Inflammatory macrophage (primary cell): ENCODE measurements around the gene APBA3.

Experiments
- DNase-seq, 2 donors: peaks; one replicate each; pipeline ENCODE4 v3.0.0-alpha.2; 2020 to 2022

APBA3 gene

GRCh38 chr19:3746371-3747056, 15.0 kb downstream of the APBA3 start:
- no peak for DNase-seq

- DNase-seq: no peak
Measured at GRCh38 chr19:3745363-3746045, 16.0 kb downstream of the APBA3 start.

- peak; percentile 16 to 26 for DNase-seq
Measured at GRCh38 chr19:3743486-3743885, 18.0 kb downstream of the APBA3 start.

DNA sequence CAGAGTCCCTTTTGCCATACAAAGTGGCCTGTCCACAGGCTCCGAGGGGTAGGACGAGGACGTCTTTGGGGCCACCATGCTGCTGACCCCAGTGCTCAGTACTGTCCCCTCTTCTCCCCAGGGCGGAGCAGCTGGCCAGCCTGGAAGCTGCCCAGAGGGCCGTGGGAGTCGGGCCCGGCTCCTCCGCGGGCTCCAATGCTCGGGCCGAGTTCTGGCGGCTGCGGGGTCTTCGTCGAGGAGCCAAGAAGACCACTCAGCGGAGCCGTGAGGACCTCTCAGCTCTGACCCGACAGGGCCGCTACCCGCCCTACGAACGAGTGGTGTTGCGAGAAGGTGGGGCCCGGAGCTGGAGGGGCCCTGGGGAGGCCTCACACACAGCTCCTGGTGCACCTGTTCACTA, 21.1 kb downstream of the APBA3 start:
- DNase-seq: no peak

DNA sequence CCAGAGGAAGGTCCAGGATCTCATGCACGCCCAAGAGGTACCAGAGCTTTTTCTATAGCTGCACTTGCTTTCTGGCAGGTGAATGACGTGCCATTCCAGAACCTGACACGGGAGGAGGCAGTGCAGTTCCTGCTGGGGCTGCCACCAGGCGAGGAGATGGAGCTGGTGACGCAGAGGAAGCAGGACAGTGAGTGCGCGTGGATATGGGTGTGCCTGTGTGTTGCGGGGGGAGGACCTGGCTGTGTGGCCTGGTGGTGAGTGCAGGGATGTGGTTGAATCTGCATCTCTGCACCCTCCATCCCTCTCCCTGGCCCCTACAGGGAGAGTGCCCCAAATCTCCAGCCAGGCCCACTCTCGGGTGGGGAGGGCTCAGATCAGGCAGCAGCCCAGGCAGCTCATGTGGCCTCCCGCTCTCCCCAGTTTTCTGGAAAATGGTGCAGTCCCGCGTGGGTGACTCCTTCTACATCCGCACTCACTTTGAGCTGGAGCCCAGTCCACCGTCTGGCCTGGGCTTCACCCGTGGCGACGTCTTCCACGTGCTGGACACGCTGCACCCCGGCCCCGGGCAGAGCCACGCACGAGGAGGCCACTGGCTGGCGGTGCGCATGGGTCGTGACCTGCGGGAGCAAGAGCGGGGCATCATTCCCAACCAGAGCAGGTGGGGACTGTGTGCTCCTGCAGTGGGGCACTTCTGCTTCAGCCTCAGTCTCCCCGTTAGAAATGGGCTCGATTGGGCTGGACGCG, 22.8 kb downstream of the APBA3 start:
- DNase-seq: no peak

DNA sequence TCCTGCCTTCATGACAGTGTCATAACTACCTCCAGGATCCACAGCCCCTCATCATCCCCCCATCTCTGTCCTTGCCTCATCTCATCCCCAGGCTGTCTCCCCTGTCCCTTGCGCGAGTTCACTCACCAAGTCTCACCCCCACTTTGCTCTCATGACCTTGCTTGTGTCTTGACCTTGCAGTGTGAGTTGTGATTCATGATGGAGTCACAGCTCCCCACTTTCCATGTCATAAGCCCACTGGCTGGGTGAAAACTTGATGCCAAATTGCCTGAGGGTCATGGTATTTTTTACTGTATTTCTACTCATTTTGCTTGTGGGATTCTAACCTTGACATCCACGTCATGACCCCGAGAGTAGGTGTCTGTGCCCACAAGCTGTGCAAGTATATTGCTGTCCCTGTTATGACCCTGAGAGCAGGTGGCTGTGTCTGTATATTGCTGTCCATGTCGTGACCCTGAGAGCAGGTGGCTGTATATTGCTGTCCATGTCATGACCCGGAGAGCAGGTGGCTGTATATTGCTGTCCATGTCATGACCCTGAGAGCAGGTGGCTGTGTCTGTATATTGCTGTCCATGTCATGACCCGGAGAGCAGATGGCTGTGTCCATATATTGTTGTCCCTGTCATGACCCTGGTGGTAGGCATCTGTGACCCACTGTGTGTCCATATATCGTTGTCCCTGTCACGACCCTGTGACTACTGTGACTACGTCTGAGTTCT, 23.8 kb downstream of the APBA3 start:
- DNase-seq: no peak

DNA sequence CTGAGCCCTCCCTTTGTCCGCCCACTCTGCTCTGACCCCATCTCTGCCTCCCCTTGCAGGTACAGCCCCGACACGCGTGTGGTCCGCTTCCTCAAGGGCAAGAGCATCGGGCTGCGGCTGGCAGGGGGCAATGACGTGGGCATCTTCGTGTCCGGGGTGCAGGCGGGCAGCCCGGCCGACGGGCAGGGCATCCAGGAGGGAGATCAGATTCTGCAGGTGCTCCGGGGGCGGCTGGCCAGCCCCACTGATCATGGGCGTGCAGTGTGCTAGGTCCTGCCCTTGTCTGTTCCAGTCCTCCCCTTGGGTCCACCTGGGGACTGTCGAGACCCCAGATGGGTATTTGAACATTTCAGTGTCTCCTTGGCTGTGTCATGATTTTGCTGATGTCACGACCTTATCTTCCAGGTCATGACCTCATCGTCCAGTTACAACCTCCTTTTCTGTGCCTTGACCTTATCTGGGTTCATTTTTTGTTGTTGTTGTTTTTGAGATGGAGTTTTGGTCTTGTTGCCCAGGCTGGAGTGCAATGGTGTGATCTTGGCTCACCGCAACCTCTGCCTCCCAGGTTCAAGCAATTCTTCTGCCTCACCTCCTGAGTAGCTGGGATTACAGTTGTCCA, 25.3 kb downstream of the APBA3 start:
- no peak for DNase-seq

DNA sequence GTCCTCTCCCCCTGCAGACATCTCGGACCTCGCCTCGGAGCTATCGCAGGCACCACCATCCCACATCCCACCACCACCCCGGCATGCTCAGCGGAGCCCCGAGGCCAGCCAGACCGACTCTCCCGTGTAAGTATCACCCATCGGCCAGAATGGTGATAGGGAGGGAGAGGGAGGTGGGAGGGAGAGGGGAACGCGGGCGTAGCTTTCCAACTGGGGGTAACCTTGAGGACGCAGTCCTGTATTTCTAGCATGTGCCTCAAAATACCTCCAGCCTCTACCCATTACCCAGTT, 27.2 kb downstream of the APBA3 start:
- no peak for DNase-seq

DNA sequence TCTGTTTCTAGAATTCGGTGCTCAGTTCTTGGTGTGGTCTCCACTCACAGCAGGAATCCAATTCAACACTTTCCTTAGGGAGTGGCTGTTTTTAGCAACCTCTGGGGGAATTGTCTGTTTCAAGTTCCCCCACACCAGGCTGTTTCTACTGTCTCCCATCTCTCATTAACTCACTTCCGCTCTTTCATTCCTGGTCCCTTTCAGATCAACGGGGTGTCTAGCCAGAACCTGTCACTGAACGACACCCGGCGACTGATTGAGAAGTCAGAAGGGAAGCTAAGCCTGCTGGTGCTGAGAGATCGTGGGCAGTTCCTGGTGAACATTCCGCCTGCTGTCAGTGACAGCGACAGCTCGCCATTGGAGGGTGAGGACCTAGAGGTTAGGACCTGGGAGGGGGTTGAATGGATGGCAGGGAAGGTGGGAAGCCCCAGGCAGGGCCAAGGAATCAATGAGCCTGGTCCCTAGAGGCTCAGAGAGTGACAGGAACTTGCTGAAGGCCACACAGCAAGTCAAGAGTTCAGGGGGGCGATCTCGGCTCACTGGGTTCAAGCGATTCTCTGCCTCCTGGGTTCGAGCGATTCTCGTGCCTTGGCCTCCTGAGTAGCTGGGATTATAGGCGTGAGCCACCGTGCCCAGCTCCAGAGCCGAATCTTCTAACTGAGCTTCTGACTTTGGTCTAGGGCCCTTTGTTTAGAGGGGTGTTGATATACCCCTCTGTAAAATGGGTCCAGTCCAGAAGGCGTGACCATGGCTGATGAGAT, 27.8 kb downstream of the APBA3 start:
- DNase-seq: no peak

DNA sequence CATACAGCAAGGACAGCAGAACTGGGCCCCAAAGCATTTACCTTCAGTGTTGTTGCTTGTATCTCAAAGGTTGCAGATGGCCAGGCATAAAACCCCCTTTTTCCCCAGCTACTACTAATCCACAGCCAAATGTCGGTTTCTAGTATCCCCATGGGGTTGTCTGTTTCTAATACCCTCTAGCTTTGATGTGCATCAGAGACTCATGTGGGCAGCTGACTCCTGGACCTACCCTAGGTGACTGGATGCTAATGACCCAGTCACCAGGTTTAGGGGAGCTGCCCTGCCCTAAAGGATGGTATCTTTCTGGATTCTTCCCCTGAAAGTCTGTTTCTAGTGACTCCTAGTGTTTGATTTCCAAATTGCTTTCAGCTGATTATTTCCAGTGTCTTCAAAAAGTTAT, 29.4 kb downstream of the APBA3 start:
- no peak for DNase-seq

GRCh38 chr19:3730457-3730958, 31.0 kb downstream of the APBA3 start:
- no peak for DNase-seq

GRCh38 chr19:3725640-3726310, 35.7 kb downstream of the APBA3 start:
- DNase-seq: peak in 1 of 2 donors; percentile 8

- no peak for DNase-seq
Measured at GRCh38 chr19:3725121-3725520, 36.4 kb downstream of the APBA3 start.

DNA sequence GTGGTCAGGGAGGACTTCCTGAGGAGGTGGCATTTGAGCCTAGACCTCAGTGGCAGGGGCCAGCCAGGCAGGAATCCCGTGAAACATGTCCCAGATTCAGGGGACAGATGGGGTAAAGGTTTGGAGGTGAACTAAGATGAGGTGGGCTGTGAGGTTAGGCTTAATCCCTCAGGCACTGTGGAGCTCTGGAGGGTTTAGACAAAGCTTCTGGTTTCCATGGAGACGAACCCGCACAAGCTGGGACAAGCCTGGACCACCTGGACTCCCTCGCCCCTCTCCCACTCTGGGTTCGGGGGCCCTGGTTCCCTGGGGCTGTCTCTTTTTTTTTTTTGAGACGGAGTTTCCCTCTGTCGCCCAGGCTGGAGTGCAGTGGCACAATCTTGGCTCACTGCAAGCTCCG, 37.6 kb downstream of the APBA3 start:
- DNase-seq: no peak

GRCh38 chr19:3723110-3723488, 38.4 kb downstream of the APBA3 start:
- DNase-seq: no peak

DNA sequence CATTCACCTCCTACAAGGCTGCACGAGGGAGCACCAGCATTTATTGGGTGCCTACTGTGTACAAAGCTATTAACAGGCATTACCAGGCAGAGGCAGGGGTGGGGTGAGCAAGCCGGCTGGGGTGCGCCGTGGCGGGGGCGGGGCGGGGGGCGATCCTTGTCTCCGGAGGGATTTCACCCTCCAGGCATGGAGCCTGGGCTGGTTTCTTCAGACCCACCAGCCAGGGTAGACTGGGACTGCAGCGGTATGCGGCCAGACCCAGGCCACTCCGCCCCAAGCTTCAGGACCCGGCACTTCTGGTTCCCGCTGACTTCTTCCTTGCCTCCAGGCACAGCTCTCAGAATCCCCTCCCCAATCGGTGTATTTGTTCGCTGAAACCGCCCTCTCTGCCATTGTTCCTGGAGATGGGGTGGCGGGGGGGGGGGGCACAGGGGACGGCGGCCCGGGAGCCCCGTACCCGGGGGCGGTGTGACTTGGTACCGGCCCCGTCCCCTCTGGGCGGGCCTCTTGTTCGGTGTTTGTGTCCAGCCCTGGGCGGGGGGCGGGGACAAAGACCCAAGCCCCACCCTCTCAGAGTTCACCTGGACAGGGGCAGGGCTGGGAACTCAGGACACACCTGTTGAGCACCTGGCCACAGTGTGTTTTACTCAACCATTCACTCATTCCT, 38.9 kb downstream of the APBA3 start:
- no peak for DNase-seq

DNA sequence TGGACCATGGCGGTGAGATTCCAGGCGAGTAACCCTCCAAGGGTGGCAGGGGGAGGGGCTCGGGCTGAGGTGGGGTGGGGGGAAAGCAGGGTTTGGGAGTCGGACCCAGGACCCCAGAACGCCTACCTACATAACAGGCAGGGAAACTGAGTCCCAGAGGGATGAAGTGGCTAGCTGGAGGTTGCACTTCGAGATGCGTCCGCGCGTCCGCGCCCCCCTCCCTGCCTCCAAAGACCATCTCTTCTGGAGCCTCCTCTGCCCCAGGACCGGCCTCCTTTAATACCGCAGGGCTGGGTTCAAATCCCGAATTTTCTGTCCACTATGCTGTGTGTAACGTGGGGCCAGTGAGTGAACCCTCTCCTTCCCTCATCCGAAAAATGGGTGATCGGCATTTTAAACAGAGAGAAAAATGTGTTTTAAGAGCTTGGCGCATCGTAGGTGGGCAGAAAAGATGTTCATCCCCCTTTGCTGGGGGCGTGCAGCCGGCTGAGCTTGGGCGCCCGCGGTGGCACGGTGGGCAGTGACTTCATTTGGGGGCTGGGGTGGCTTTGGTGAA, 39.5 kb downstream of the APBA3 start:
- no peak for DNase-seq

DNA sequence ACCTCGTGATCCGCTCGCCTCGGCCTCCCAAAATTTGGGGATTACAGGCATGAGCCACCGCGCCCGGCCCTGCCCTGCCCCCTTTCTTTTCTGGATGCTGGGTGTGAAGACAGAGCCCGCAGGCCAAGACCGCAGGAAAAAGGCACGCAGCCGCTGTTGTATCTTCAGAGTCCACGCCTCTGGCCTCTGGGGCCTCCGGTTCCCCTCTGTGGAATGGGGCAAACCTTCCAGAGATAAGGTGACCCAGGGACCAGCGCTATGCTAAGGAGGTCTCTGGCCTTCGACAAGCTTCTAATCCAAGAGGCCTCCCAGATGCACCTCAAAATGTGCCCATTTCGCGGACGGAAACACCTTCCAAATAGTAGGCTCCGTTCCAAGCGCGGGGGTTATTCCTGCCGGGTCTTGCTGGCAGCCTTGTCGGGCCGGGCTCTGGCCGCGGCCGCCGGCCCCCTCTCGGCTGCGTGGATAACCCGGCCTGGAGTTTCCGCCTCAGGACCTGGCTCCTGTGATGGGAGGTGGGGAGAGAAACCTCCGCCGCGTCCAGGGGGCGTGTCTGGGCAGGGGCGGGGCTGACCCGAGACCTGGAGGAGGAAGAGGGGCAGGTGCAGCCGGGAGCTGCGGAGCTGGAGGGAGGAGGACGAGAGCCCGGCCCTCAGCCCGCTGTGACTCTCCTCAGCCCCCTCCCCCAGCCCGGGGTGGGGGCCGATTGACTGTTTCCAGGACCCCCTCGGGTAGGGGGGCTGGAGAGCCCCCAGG, 40.2 kb downstream of the APBA3 start:
- peak; percentile 76 to 79 for DNase-seq

- DNase-seq: no peak
Measured at GRCh38 chr19:3720349-3720917, 41.1 kb downstream of the APBA3 start.
